DOHH2 (cell line): Measurements from ENCODE around the gene TBC1D14.
A peak's percentile ranks its signal among the peaks of the same experiment; 100 is the strongest.

Source experiments
- H3F3A ChIP-seq: fragments of 200-600 bp; sonication (generic), shearing (Covaris generic); 2 replicates; pipeline ENCODE4 v1.6.0; 2016; ENCODE audit warnings: antibody characterized with exemption, mild to moderate bottlenecking; ENCODE audit not compliant: control insufficient read depth, insufficient read depth
- H3K27ac ChIP-seq: fragments of 200-600 bp; sonication (generic); 2 replicates; pipeline ENCODE4 v1.5.1; 2014; ENCODE audit warnings: low read depth, mild to moderate bottlenecking, low read length, moderate library complexity
- H3K27me3 ChIP-seq: fragments of 200-600 bp; sonication (generic); 2 replicates; pipeline ENCODE4 v1.6.1; 2014; ENCODE audit warnings: mild to moderate bottlenecking, low read length, mixed read lengths; ENCODE audit not compliant: control insufficient read depth
- H3K36me3 ChIP-seq: fragments of 200-600 bp; sonication (generic); 2 replicates; pipeline ENCODE4 v1.6.1; 2014; ENCODE audit warnings: mild to moderate bottlenecking, low read length, moderate library complexity, mixed read lengths; ENCODE audit not compliant: control insufficient read depth
- H3K4me1 ChIP-seq: fragments of 200-600 bp; sonication (generic); 2 replicates; pipeline ENCODE4 v1.6.1; 2014; ENCODE audit warnings: mild to moderate bottlenecking, low read length, mixed read lengths; ENCODE audit not compliant: control insufficient read depth
- H3K4me2 ChIP-seq: fragments of 200-600 bp; sonication (generic); 2 replicates; pipeline ENCODE4 v1.6.0; 2014; ENCODE audit warnings: mild to moderate bottlenecking, low read length, moderate library complexity
- H3K4me3 ChIP-seq: fragments of 200-600 bp; sonication (generic); 2 replicates; pipeline ENCODE4 v1.5.1; 2014; ENCODE audit warnings: mild to moderate bottlenecking, low read length, mixed read lengths
- H3K79me2 ChIP-seq: fragments of 200-600 bp; sonication (generic); 2 replicates; pipeline ENCODE4 v1.6.1; 2014; ENCODE audit warnings: mild to moderate bottlenecking, low read length, mixed read lengths; ENCODE audit not compliant: control insufficient read depth
- H3K9me2 ChIP-seq: fragments of 200-600 bp; sonication (generic); replicated peaks from 2 replicates; pipeline ENCODE4 v1.6.1; 2014; ENCODE audit warnings: mild to moderate bottlenecking, low read length, mixed read lengths; ENCODE audit not compliant: control insufficient read depth
- H3K9me3 ChIP-seq: fragments of 200-600 bp; sonication (generic); 2 replicates; pipeline ENCODE4 v1.6.1; 2014; ENCODE audit warnings: antibody characterized with exemption, low read length, mixed read lengths; ENCODE audit not compliant: control insufficient read depth, insufficient read depth
- H4K20me1 ChIP-seq: fragments of 200-600 bp; sonication (generic); 2 replicates; pipeline ENCODE4 v1.6.0; 2014; ENCODE audit warnings: low read depth, mild to moderate bottlenecking, antibody characterized with exemption, low read length, moderate library complexity; ENCODE audit not compliant: control insufficient read depth, insufficient read depth
- CTCF ChIP-seq: fragments of 200-600 bp; sonication (generic); IDR thresholded peaks from one replicate; pipeline ENCODE4 v1.5.1; 2014; ENCODE audit warnings: antibody characterized with exemption, mild to moderate bottlenecking, low read depth, low read length; ENCODE audit not compliant: poor library complexity, severe bottlenecking
- EZH2phosphoT487 ChIP-seq: fragments of 200-600 bp; sonication (generic); IDR thresholded peaks from 2 replicates; pipeline ENCODE4 v1.6.1; 2017; ENCODE audit warnings: borderline replicate concordance, mild to moderate bottlenecking, antibody characterized with exemption, low read length, moderate library complexity, mixed read lengths

The TBC1D14 gene

GRCh38 chr4:6873291-6873690 is 36.3 kb upstream of the TBC1D14 start:
- no peaks in the 10 kb centered on the region for H4K20me1 ChIP-seq
- peaks cover 4% of the 10 kb centered on the region; the same call in 1 of the 2 replicates for H3F3A ChIP-seq
- no peaks in the 10 kb centered on the region for H3K9me3 ChIP-seq
- no peak overlapping the region for H3K4me3 ChIP-seq
- no peaks in the 10 kb centered on the region for H3K9me2 ChIP-seq
- H3K4me2 ChIP-seq, result no peak overlapping the region
- peaks cover 53% of the 10 kb centered on the region for H3K36me3 ChIP-seq
- H3K27ac ChIP-seq, result no peak overlapping the region
- no peaks in the 10 kb centered on the region for H3K27me3 ChIP-seq
- TF ChIP-seq CTCF (no peak), EZH2phosphoT487 (no peak)
- peaks cover 9% of the 10 kb centered on the region for H3K4me1 ChIP-seq
- H3K79me2 ChIP-seq, result no peaks in the 10 kb centered on the region

- Histone ChIP-seq H3K4me2 (no peak overlapping the region), H3K27ac (no peak overlapping the region), H3K27me3 (no peaks in the 10 kb centered on the region), H3K36me3 (peaks cover 56% of the 10 kb centered on the region), H3K4me1 (peaks cover 9% of the 10 kb centered on the region), H3F3A (peaks cover 4% of the 10 kb centered on the region; the same call in 1 of the 2 replicates), H4K20me1 (no peaks in the 10 kb centered on the region), H3K9me3 (no peaks in the 10 kb centered on the region), H3K4me3 (no peak overlapping the region), H3K79me2 (no peaks in the 10 kb centered on the region), H3K9me2 (no peaks in the 10 kb centered on the region)
- TF ChIP-seq EZH2phosphoT487 (no peak), CTCF (peak; percentile 95)
Measured at GRCh38 chr4:6873792-6874461, 35.7 kb upstream of the TBC1D14 start.

- H3K27me3 ChIP-seq, result no peaks in the 10 kb centered on the region
- H4K20me1 ChIP-seq, result no peaks in the 10 kb centered on the region
- H3K27ac ChIP-seq, result no peak overlapping the region
- no peaks in the 10 kb centered on the region for H3K79me2 ChIP-seq
- peaks cover 9% of the 10 kb centered on the region for H3K4me1 ChIP-seq
- H3K4me3 ChIP-seq, result no peak overlapping the region
- H3K36me3 ChIP-seq, result peaks cover 59% of the 10 kb centered on the region
- H3F3A ChIP-seq, result peaks cover 4% of the 10 kb centered on the region; the same call in 1 of the 2 replicates
- no peak overlapping the region for H3K4me2 ChIP-seq
- TF ChIP-seq CTCF, result no peak
- no peak for TF ChIP-seq EZH2phosphoT487
- H3K9me2 ChIP-seq, result no peaks in the 10 kb centered on the region
- H3K9me3 ChIP-seq, result no peaks in the 10 kb centered on the region
Measured at GRCh38 chr4:6874981-6875380, 34.6 kb upstream of the TBC1D14 start.

GRCh38 chr4:6875431-6875831 is 34.2 kb upstream of the TBC1D14 start:
- peaks cover 59% of the 10 kb centered on the region for H3K36me3 ChIP-seq
- peaks cover 9% of the 10 kb centered on the region for H3K4me1 ChIP-seq

More at GRCh38 chr4:6875431-6875831, 34.2 kb upstream of the TBC1D14 start:
- TF ChIP-seq CTCF (no peak), EZH2phosphoT487 (no peak)
- Histone ChIP-seq H3K4me3 (no peak overlapping the region), H3K9me3 (no peaks in the 10 kb centered on the region), H3K9me2 (no peaks in the 10 kb centered on the region), H4K20me1 (no peaks in the 10 kb centered on the region), H3K79me2 (no peaks in the 10 kb centered on the region), H3K4me2 (no peak overlapping the region), H3F3A (peaks cover 4% of the 10 kb centered on the region; the same call in 1 of the 2 replicates), H3K27me3 (no peaks in the 10 kb centered on the region), H3K27ac (no peak overlapping the region)
